Body of pancreas (tissue), 4 donors: Measurements from ENCODE around the gene BHLHE40.

ENCODE experiments used
- CTCF ChIP-seq, 7 experiments: fragments of 450-650 bp in 4 of 7; fragments of 200-600 bp in 3 of 7; sonication (generic) in 3 of 7; IDR thresholded peaks; one replicate each; pipeline ENCODE4 v1.5.1; 2016 to 2019; ENCODE audit warnings: antibody characterized with exemption in 7 of 7
- POLR2A ChIP-seq, 3 donors: fragments of 450-650 bp; IDR thresholded peaks; one replicate each; pipeline ENCODE4 v1.6.1; 2016; ENCODE audit warnings: antibody characterized with exemption in 3 of 3, mild to moderate bottlenecking in 2 of 3

GRCh38 chr3:4999531-5000184 lies 20.4 kb downstream of the BHLHE40 start:
- no peak for TF ChIP-seq CTCF (IDR thresholded peaks at IDR 0.05)
- TF ChIP-seq POLR2A (IDR thresholded peaks at IDR 0.05): no peak
